HG03469 (cell line): ENCODE data around the gene IFT81.
"Not testable (repeated sequence)": the region's sequence is repeated elsewhere in the genome, so short reads cannot be mapped to it uniquely, and the experiment has no call there.

Experiments used
- ATAC-seq: cut with Tn5 transposase; IDR thresholded peaks from one replicate; pipeline ENCODE4 v1.9.1; 2021; ENCODE audit warnings: mild to moderate bottlenecking, moderate library complexity, moderate number of reproducible peaks; ENCODE audit not compliant: unreplicated experiment

Gene IFT81

GRCh38 chr12:110107369-110108281 is 16.5 kb upstream of the IFT81 start:
- no peak for ATAC-seq

DNA sequence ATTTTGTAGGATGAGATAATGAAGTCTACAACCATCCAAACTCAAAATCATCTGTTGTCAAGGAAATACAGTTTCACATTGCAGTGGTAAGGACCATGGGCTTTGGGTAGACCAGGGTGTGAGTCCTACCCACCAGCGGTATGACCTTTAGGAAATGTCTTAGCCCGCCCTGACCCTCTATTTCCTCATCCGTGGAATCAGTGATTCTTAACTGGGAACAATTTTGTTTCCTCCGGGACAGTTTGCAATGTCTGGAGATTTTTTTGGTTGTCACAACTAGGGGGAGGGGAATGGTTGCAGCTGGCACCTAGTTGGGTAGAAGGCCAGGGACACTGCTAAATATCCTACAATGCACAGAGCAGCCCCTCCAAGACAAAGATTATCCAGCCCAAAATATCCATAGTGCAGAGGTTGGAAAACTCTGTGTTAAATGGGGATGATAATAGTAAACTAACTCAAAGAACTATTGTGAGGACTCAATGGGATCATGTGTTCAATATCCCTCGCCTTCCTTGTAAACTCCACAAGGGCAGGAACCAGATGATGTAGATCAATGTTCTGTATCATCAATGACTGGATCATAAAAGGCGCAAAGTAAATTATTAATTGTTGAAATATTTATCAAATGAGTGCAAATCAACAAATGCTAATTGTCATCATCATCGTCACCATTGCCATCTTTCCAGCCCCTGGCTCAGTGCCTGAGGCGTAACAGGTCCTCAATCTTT is 15.7 kb upstream of the IFT81 start:
- no peak for ATAC-seq

DNA sequence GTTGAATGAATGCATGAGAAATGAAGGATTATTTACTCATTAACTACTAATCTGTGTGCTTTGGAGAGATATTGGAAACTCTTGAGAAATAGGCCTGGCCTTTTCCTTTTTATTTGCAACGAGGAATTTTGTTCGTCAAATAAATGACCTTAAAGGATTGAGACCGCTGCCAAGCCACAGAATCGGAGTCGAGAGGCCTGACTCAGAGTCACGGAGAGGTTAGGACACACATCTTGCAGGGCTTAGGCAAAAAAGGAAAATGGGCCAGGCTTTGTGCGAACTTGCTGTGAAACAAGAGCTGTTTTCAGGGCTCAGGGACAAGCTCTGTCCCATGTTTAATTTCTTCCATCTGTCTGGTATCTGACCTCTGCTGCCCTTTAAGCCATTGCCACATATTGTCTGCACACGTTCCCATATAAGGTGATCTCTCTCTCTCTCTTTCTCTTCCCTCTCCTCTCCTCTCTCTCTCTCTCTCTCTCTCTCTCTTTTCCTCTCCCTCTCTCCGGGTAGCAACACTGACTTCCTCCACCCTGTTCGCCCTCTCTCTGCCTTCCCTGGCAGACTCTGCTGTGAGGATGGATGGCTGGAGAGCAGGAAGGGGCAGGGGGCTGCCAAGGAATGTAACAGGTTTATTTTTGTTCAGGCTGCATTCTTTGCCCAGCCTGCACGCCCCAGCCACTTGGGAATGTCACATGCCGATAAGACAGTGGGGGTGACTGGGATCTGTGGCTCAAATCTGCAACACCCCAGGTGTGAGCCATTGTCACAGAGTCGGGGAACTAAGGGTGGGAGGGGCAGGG is 14.9 kb upstream of the IFT81 start:
- no peak for ATAC-seq

GRCh38 chr12:110109837-110110535 is 14.2 kb upstream of the IFT81 start:
- no peak for ATAC-seq

DNA sequence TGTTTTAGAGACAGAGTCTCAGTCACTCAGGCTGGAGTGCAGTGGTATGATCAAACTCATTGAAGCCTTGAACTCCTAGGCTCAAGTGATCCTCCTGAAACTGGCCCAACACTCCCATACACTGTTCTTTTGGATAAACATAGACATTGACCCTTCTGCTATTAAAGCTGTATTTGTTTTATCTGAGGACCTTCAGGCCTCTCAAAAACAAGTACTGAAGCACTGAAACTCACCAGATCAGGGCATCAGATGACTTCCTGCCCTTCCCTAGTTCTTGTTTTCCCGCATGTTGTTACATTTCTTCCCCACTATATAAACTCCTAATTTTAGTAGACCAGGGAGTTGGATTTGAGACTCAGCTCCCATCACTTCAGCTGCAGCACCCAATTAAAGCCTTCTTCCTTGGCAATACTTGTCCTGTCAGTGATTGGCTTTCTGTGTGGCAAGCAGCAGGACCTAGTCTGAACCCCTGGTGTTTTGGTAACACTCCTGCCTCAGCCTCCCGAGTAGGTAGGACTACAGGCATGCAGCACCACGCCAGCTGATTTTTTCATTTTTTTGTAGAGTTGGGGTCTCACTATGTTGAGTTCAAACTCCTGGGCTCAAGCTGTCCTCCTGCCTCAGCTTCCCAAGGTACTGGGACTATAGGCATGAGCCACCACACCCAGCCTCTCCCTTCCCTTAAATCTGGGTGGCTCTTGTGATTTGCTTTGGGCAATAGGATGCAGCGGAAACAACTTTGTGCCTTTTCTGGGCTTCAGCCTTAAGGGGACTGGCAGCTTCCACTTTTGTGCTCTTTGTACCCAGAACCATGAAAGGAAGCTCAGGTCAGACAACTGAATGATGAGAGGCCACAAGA is 12.5 kb upstream of the IFT81 start:
- no peak for ATAC-seq

- no peak for ATAC-seq
These were observed 11.9 kb upstream of the IFT81 start for GRCh38 chr12:110112335-110112660.

GRCh38 chr12:110114528-110114937 is 9.6 kb upstream of the IFT81 start:
- ATAC-seq = no peak

GRCh38 chr12:110115675-110116074 is 8.5 kb upstream of the IFT81 start:
- ATAC-seq = no peak

DNA sequence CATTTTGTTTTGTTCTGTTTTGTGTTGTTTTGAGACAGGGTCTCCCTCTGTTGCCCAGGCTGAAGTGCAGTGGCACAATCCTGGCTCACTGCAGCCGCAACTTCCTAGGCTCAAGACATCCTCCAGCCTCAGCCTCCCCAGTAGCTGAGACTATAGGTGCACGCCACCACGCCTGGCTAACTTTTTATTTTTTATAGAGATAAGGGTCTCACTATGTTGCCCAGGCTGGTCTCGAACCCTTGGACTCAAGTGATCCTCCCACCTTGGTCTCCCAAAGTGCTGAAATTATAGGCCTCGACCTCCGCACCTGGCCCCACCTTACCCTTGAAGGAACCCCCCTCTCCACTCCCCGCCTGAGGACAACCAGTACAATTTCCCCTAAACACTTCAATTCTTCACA is 7.5 kb upstream of the IFT81 start:
- no peak for ATAC-seq

DNA sequence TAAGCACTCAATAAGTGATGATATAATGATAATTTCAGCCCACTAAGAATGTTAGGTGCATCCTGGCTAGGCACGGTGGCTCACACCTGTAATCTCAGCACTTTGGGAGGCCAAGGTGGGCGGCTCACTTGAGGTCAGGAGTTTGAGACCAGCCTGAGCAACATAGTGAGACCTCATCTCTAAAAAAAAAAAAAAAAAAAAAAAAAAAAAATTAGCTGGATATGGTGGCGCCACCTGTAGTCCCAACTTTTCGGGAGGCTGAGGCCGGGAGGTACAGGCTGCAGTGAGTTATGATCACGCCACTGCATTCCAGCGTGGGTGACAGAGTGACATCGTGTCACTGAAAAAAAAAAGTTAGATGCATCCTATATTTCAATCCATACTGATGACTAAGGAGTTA is 6.9 kb upstream of the IFT81 start:
- ATAC-seq = not testable (repeated sequence)

DNA sequence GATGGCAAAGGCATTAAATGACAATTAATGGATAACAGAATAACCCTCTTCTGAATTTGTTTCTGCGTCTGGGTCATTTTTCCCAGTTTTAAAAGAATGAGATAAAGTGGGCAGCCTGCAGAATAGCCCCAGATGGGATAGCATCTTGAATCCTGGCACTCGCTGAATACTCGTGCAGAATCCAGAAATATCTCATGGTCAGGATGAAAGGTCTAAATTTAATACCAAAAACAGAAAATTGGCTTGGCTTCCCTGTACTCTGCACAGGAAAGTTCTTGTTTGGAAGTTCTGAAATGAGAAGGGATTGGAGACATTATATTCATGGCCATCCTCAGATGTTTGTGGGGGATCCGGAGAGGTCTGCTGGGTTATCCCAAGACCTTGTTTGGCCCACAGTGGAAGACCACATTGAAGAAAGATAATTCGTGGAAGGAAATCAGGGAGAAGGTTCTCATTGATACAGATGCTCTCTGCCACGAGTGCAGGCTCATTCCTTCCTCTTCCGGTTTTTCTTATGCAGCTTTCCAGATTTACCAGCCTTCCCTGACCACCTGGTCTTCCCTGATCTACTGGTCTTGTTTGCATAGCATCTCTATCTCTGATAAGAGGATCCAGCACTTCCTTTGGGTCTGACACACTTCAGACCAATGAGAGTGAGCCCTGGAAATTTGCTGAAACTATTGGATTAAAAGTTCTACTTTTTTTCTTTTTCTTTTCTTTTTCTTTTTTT is 6.0 kb upstream of the IFT81 start:
- no peak for ATAC-seq

- no peak for ATAC-seq
These were observed 1.2 kb upstream of the IFT81 start for GRCh38 chr12:110122929-110123328.

- ATAC-seq = peak; percentile 24
These were observed 263 bp upstream of the IFT81 start for GRCh38 chr12:110123919-110124268.

GRCh38 chr12:110126557-110126956 is 2.4 kb downstream of the IFT81 start:
- no peak for ATAC-seq

DNA sequence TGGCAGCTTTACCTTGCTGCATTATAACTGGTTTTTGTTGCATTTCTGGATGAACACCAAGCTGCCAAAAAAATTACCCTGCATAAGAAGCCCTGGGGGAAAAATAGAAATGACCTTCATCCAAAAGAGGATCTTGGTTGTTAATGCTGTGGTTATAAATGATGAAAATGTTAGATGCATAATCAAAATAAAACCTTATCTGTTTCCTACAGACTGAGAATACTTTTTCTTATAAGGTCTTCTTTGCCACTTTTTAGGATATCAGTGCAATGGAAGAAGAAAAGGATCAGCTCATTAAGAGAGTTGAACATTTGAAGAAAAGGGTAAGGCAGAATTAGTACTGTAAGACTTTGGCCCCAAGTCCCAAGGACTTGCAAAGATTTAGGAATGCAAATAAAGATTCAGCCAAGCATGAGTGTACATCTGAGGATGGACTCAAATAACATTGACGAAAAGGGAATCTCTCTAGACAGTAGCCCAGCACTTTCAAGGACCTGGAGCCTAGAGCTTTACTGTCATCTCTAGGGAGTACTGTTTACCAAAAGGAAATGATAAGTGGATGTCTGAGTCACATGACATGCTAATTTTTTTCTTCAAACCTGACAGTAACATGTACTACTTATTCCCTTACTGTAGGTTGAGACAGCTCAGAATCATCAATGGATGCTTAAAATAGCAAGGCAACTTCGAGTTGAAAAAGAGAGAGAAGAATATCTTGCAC is 10.7 kb downstream of the IFT81 start:
- ATAC-seq = no peak

GRCh38 chr12:110135806-110136205 is 11.6 kb downstream of the IFT81 start:
- no peak for ATAC-seq

DNA sequence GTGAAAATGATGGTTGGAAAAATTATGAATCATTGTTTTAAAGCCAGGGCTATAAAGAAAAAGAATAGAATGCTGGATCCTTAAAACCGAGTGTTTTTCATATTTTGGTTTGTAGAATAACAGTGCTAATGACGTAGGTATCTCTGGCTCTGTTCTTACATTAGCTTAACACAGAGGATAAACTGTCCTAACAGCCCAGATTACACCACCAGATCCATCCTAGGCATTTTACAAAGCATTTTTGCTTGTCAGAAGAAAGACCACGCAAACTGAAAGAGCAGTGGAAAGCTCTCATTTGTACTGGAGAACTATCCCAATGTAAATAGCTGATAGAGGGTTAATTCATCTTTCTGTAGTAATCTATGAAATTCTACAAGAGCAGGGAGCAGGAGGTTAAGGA is 13.6 kb downstream of the IFT81 start:
- no peak for ATAC-seq

- ATAC-seq = no peak
These were observed 17.2 kb downstream of the IFT81 start for GRCh38 chr12:110141389-110141788.

GRCh38 chr12:110146986-110147385 is 22.8 kb downstream of the IFT81 start:
- no peak for ATAC-seq
